Omental fat pad (tissue), 4 donors: ENCODE results near the gene STRN3. TPM values are rescaled to one million over a fixed set of nuclear protein-coding genes. Genes with fewer than 3 reads are reported as not detected.
"Not testable (repeated sequence)": the region's sequence is repeated elsewhere in the genome, so short reads cannot be mapped to it uniquely, and the experiment has no call there.

Experiments
- ATAC-seq: fragments of 150-250 bp; one replicate; pipeline ENCODE4 v1.9.1; 2016; ENCODE audit warnings: mild to moderate bottlenecking, moderate library complexity; ENCODE audit not compliant: low FRiP score
- DNase-seq: peaks from one replicate; pipeline ENCODE4 v3.0.0-alpha.2; 2019; ENCODE audit warnings: low spot score
- total RNA-seq, 4 donors: library from RNA; depleted of rRNA; stranded (reverse); fragments of >200 nt; gene quantifications; one replicate each; pipeline ENCODE4 v1.1.0, GENCODE V29; 2016
- TF ChIP-seq, protein P1 (sequence below), 3 donors: fragments of 450-650 bp; IDR thresholded peaks; one replicate each; pipeline ENCODE4 v1.5.1; 2016 to 2017; ENCODE audit warnings: antibody characterized with exemption in 3 of 3, mild to moderate bottlenecking in 3 of 3, moderate library complexity in 2 of 3

The STRN3 gene
- total RNA-seq, 4 donors from 2014 or later: 35.6 to 56.7 (median 43.8) TPM

DNA sequence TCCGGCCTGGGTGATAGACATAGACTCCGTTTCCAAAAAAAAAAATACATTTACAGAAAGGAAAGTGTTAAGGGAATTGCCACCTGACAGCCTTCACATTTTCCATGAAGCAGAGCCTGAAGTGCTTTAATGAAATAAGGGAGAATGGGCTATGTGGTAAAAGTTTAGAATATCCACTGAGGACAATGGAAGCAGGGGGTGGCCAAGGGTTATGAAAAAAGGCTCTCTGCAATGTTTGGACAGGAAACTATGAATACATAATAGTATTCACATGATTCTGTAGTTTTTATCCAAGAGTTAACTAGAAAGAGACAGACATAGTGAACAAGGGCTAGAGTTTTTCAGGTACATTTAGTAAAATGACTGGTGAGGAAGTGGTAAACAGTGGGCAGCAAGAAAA, 76.5 kb downstream of the STRN3 start:
- no peak for ATAC-seq
- TF ChIP-seq, protein P1, sequence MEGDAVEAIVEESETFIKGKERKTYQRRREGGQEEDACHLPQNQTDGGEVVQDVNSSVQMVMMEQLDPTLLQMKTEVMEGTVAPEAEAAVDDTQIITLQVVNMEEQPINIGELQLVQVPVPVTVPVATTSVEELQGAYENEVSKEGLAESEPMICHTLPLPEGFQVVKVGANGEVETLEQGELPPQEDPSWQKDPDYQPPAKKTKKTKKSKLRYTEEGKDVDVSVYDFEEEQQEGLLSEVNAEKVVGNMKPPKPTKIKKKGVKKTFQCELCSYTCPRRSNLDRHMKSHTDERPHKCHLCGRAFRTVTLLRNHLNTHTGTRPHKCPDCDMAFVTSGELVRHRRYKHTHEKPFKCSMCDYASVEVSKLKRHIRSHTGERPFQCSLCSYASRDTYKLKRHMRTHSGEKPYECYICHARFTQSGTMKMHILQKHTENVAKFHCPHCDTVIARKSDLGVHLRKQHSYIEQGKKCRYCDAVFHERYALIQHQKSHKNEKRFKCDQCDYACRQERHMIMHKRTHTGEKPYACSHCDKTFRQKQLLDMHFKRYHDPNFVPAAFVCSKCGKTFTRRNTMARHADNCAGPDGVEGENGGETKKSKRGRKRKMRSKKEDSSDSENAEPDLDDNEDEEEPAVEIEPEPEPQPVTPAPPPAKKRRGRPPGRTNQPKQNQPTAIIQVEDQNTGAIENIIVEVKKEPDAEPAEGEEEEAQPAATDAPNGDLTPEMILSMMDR (IDR thresholded peaks at IDR 0.05): no peak
- DNase-seq: no peak

GRCh38 chr14:30943694-30944093, 82.5 kb downstream of the STRN3 start:
- TF ChIP-seq, protein P1 (IDR thresholded peaks at IDR 0.05): no peak
- DNase-seq (no peak), ATAC-seq (no peak)

GRCh38 chr14:30940886-30941285, 85.3 kb downstream of the STRN3 start:
- ATAC-seq (no peak), DNase-seq (no peak)
- TF ChIP-seq, protein P1 (IDR thresholded peaks at IDR 0.05): no peak

GRCh38 chr14:30938617-30939016, 87.6 kb downstream of the STRN3 start:
- DNase-seq (no peak), ATAC-seq (no peak)
- TF ChIP-seq, protein P1 (IDR thresholded peaks at IDR 0.05): no peak

GRCh38 chr14:30935445-30935844, 90.7 kb downstream of the STRN3 start:
- DNase-seq (no peak), ATAC-seq (no peak)
- TF ChIP-seq, protein P1 (IDR thresholded peaks at IDR 0.05): no peak

- DNase-seq, ATAC-seq: not testable (repeated sequence)
Observed at GRCh38 chr14:30933937-30934336, 92.2 kb downstream of the STRN3 start.

- DNase-seq (no peak), ATAC-seq (no peak)
- TF ChIP-seq, protein P1 (IDR thresholded peaks at IDR 0.05): no peak
Observed at GRCh38 chr14:30928462-30928861, 97.7 kb downstream of the STRN3 start.

- DNase-seq: no peak
- ATAC-seq: no peak
- TF ChIP-seq, protein P1 (IDR thresholded peaks at IDR 0.05): no peak
Observed at GRCh38 chr14:30925254-30925653, 100.9 kb downstream of the STRN3 start.
